ENCODE results near the gene RSU1.

GRCh38 chr10:16565604-16566003 lies 251.6 kb downstream of the RSU1 start:
- TF ChIP-seq EZH2 (IDR thresholded peaks at IDR 0.05; ENCODE audit: low read length, missing control alignments) (no peak), CTCF (conservative IDR thresholded peaks at IDR 0.05 in 1 of 2, IDR thresholded peaks at IDR 0.05 in 1 of 2; ENCODE audit: low read depth in 1 of 2, low read length in 2 of 2) (no peak)
